GM12891 (cell line): ENCODE data around the gene LRP11.

Source experiments
- POLR2A ChIP-seq: IDR thresholded peaks from 2 replicates; pipeline ENCODE4 v1.6.1; 2011; ENCODE audit warnings: low read depth, low read length, control low read depth
- POU2F2 ChIP-seq: IDR thresholded peaks from 2 replicates; pipeline ENCODE4 v1.6.1; 2011; ENCODE audit warnings: low read depth, mild to moderate bottlenecking, control low read depth, low read length, moderate library complexity
- SPI1 ChIP-seq: IDR thresholded peaks from 2 replicates; pipeline ENCODE4 v1.6.1; 2011; ENCODE audit warnings: low read depth, low read length, control low read depth

DNA sequence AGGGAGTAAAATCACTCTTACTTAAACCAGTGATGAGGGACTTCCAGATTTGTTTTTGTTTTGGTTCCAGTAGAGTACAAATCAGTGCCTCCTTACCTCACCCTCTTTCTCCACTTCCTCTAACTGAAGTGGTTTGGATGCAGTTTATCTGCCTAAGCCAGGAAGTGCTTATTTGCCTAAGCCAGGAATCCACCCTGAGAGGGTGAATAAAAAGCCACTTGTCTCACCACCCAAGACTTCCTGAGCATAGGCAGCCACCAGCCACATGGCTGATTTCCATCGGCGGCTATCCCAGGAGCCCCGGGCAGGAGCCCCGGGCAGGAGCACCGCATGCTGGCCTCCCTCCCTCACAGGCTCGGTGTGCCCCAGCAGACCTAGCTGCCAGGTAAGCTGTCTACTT lies 12.0 kb downstream of the LRP11 start:
- TF ChIP-seq POU2F2 (no peak), POLR2A (no peak), SPI1 (peak; percentile 81)
